Vagina (tissue), 2 donors: ENCODE measurements around the gene DNAI1. TPM values are rescaled to one million over a fixed set of nuclear protein-coding genes. Genes with fewer than 3 reads are reported as not detected.

Experiments used
- DNase-seq, 2 donors: peaks; one replicate each; pipeline ENCODE4 v3.0.0-alpha.2; 2017; ENCODE audit errors: extremely low spot score in 2 of 2
- H3K27ac ChIP-seq: fragments of 200-600 bp; sonication (generic); one replicate; pipeline ENCODE4 v1.5.1; 2019
- H3K27me3 ChIP-seq: fragments of 200-600 bp; sonication (generic); one replicate; pipeline ENCODE4 v1.5.1; 2019
- H3K36me3 ChIP-seq, 2 donors: fragments of 200-600 bp; sonication (generic); one replicate each; pipeline ENCODE4 v1.5.1; 2017 to 2019
- H3K4me1 ChIP-seq: fragments of 200-600 bp; sonication (generic); one replicate; pipeline ENCODE4 v1.5.1; 2019
- H3K4me3 ChIP-seq, 2 donors: fragments of 200-600 bp; sonication (generic); 1 replicate in 1 of 2; 2 replicates in 1 of 2; pipeline ENCODE4 v1.5.1; 2016 to 2019
- H3K9me3 ChIP-seq: fragments of 200-600 bp; sonication (generic); one replicate; pipeline ENCODE4 v1.5.1; 2019
- CTCF ChIP-seq, 3 experiments: fragments of 450-650 bp in 2 of 3; fragments of 200-600 bp in 1 of 3; sonication (generic) in 1 of 3; IDR thresholded peaks; one replicate each; pipeline ENCODE4 v1.5.1; 2017 to 2019; ENCODE audit warnings: antibody characterized with exemption in 3 of 3, mild to moderate bottlenecking in 2 of 3, moderate library complexity in 2 of 3
- POLR2A ChIP-seq, 2 donors: fragments of 450-650 bp; IDR thresholded peaks; one replicate each; pipeline ENCODE4 v1.6.1; 2017; ENCODE audit warnings: antibody characterized with exemption in 2 of 2, mild to moderate bottlenecking in 2 of 2, moderate library complexity in 2 of 2
- POLR2AphosphoS5 ChIP-seq, 2 donors: sonication (generic); formaldehyde crosslinking; IDR thresholded peaks; one replicate each; pipeline ENCODE4 v1.9.0; 2017; ENCODE audit warnings: antibody characterized with exemption in 2 of 2, mild to moderate bottlenecking in 2 of 2, low read depth in 1 of 2; ENCODE audit not compliant: insufficient read depth in 1 of 2
- intact Hi-C: fragments of 100-400 bp; cut with DNase I; formaldehyde crosslinking; loops from one replicate; pipeline ENCODE4 v1.15.1; 2023
- total RNA-seq: library from RNA; depleted of rRNA; stranded (reverse); fragments of >200 nt; gene quantifications from one replicate; pipeline ENCODE4 v1.2.3, GENCODE V29; 2016

Gene DNAI1
- total RNA-seq, 1 donor from 2014 or later = not detected

GRCh38 chr9:34558919-34559623 is 100.5 kb downstream of the DNAI1 start:
- peak overlapping the region; percentile 66 for H3K27ac ChIP-seq
- H3K27me3 ChIP-seq = no peaks in the 10 kb centered on the region
- intact Hi-C loops = no loop called here
- no peak for DNase-seq
- H3K4me3 ChIP-seq = peak overlapping the region in 1 of 2 donors; percentile 31
- H3K9me3 ChIP-seq = no peaks in the 10 kb centered on the region
- H3K36me3 ChIP-seq = peaks cover 0 to 5% of the 10 kb centered on the region in 2 donors
- TF ChIP-seq POLR2AphosphoS5 (IDR thresholded peaks at IDR 0.05; ENCODE audit: insufficient read depth in 1 of 2, low read depth in 1 of 2) (no peak), POLR2A (IDR thresholded peaks at IDR 0.05) (no peak), CTCF (IDR thresholded peaks at IDR 0.05) (no peak)
- peaks cover 34% of the 10 kb centered on the region for H3K4me1 ChIP-seq

GRCh38 chr9:34559624-34560455 is 101.2 kb downstream of the DNAI1 start:
- H3K27ac ChIP-seq = peak overlapping the region; percentile 66
- no peak for TF ChIP-seq CTCF (IDR thresholded peaks at IDR 0.05)
- no peak for TF ChIP-seq POLR2AphosphoS5 (IDR thresholded peaks at IDR 0.05; ENCODE audit: insufficient read depth in 1 of 2, low read depth in 1 of 2)
- TF ChIP-seq POLR2A (IDR thresholded peaks at IDR 0.05) = peak in 1 of 2 donors; percentile 15
- no peaks in the 10 kb centered on the region for H3K27me3 ChIP-seq
- H3K9me3 ChIP-seq = no peaks in the 10 kb centered on the region
- intact Hi-C loops = no loop called here
- peaks cover 30% of the 10 kb centered on the region for H3K4me1 ChIP-seq
- no peak for DNase-seq
- peak overlapping the region in 1 of 2 donors; percentile 31 for H3K4me3 ChIP-seq
- H3K36me3 ChIP-seq = peaks cover 0 to 5% of the 10 kb centered on the region in 2 donors

GRCh38 chr9:34560599-34561214 is 102.1 kb downstream of the DNAI1 start:
- H3K4me3 ChIP-seq = no peak overlapping the region
- peaks cover 0 to 5% of the 10 kb centered on the region in 2 donors for H3K36me3 ChIP-seq
- no peaks in the 10 kb centered on the region for H3K9me3 ChIP-seq
- intact Hi-C loops = no loop called here
- H3K4me1 ChIP-seq = peaks cover 22% of the 10 kb centered on the region
- no peak for TF ChIP-seq POLR2AphosphoS5 (IDR thresholded peaks at IDR 0.05; ENCODE audit: insufficient read depth in 1 of 2, low read depth in 1 of 2)
- TF ChIP-seq CTCF (IDR thresholded peaks at IDR 0.05) = no peak
- no peaks in the 10 kb centered on the region for H3K27me3 ChIP-seq
- no peak for DNase-seq
- peak overlapping the region; percentile 66 for H3K27ac ChIP-seq

GRCh38 chr9:34562135-34562745 is 103.6 kb downstream of the DNAI1 start:
- Histone ChIP-seq H3K36me3 (peaks cover 0 to 5% of the 10 kb centered on the region in 2 donors), H3K9me3 (no peaks in the 10 kb centered on the region), H3K27ac (no peak overlapping the region), H3K4me1 (peaks cover 22% of the 10 kb centered on the region), H3K27me3 (no peaks in the 10 kb centered on the region), H3K4me3 (no peak overlapping the region)
- no peak for DNase-seq
- intact Hi-C loops = no loop called here
- TF ChIP-seq POLR2AphosphoS5 (IDR thresholded peaks at IDR 0.05; ENCODE audit: insufficient read depth in 1 of 2, low read depth in 1 of 2) = no peak
- no peak for TF ChIP-seq POLR2A (IDR thresholded peaks at IDR 0.05)
- TF ChIP-seq CTCF (IDR thresholded peaks at IDR 0.05) = no peak
